HFF-Myc (cell line): Measurements from ENCODE around the gene CYP19A1.

Experiments
- DNase-seq: peaks from one replicate; pipeline ENCODE4 v3.0.0-alpha.2; 2011; ENCODE audit warnings: low read depth; ENCODE audit errors: extremely low read depth
- H3K4me3 ChIP-seq: replicated peaks from 2 replicates; pipeline ENCODE4 v1.5.1; 2011; ENCODE audit warnings: low read depth, mild to moderate bottlenecking, control low read depth, low read length
- TF ChIP-seq, protein P1 (sequence below): IDR thresholded peaks from 2 replicates; pipeline ENCODE4 v1.5.1; 2012; ENCODE audit warnings: mild to moderate bottlenecking, low read depth, low read length, control low read depth; ENCODE audit errors: missing control alignments

CYP19A1 gene

DNA sequence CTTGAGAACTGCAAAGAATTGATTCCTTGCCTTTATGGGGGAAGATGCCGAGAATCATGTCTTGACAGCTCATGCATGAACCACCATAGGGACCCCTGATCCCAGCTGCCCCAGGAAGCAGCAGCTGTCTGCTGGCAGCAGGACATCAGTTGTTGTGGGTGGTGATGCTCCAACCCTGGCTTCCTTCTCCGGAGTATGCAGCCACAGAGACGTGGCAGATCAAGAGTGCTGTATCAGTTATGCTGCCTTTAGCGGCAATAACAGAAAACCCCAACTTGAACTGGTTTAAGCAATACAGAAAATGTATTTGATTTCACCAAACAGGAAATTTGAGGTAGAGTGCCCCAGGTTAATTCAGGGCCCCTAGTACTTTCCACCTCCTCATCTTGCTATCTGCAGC, 151.5 kb downstream of the CYP19A1 start:
- TF ChIP-seq, protein P1, sequence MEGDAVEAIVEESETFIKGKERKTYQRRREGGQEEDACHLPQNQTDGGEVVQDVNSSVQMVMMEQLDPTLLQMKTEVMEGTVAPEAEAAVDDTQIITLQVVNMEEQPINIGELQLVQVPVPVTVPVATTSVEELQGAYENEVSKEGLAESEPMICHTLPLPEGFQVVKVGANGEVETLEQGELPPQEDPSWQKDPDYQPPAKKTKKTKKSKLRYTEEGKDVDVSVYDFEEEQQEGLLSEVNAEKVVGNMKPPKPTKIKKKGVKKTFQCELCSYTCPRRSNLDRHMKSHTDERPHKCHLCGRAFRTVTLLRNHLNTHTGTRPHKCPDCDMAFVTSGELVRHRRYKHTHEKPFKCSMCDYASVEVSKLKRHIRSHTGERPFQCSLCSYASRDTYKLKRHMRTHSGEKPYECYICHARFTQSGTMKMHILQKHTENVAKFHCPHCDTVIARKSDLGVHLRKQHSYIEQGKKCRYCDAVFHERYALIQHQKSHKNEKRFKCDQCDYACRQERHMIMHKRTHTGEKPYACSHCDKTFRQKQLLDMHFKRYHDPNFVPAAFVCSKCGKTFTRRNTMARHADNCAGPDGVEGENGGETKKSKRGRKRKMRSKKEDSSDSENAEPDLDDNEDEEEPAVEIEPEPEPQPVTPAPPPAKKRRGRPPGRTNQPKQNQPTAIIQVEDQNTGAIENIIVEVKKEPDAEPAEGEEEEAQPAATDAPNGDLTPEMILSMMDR, result no peak
- DNase-seq, result no peak
- H3K4me3 ChIP-seq, result no peak overlapping the region

DNA sequence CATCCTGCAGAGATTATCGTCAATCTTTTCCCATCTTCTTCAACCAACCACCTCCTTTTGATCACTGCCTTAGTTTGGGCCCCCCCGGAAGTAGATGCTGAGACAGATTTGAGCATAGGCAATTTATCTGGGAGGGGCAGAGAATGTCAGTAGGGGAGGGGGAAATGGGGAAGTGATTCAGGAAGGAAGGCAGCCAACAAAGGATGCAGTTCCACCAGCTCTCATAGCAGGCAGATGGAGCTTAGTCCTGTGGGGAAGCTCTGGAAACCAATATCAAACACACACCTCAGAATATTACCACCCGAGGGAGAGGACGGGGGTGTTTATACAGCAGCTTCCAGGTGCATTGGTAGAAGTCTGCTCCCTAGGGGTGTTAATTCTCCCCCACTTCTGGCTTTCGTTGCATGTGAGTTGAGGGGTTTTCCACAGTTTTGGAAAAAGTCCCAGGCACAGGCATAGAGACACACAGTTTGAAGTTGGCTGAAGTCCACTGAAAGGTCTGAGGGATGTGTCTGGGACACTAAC, 152.2 kb downstream of the CYP19A1 start:
- H3K4me3 ChIP-seq, result no peak overlapping the region
- TF ChIP-seq, protein P1, result no peak
- no peak for DNase-seq

DNA sequence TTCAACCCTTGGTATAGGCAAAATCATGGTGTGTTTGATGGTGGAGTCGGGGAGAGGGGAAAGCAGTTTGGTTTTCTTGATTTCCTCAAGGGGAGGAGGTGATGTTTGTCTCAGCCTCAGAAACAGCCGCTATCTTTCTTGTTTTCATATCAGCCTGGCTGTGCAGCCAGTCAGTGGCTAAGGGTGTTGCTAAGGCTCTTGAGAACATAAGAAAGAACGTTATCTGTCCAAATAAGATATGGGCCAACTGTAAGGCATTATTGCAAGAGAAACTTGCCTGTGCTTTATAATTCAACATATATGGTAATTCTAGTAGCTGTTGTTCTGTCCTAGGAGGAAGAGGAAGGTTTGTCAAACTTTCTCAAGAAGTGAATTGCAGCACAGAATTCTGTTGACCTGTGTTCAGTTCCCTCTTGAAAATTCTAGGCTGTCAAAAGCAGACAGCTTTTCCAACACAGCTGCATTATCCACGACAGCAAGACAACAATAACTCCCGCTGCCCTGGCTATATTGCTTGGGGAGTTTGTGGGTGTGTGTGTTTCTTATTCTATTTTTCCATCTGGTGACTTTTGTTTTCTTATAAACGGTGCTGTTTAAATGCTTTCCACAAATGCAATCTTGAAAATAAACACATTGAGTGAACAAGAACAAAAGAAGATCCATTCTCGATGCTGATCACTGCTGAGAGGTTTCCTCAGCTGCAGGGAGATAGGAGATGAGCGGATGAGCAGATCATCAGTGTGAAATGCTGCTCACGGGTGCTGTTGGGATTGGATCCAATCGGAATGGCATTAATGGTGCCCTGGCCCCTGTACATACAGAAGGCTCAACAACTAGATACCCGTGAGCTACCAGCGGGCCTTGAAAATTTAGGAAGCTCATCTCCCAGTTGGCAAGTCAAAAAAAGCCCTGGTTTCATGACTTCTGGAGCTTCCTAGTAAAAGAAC, 152.9 kb downstream of the CYP19A1 start:
- TF ChIP-seq, protein P1, result no peak
- no peak overlapping the region for H3K4me3 ChIP-seq
- DNase-seq, result no peak

DNA sequence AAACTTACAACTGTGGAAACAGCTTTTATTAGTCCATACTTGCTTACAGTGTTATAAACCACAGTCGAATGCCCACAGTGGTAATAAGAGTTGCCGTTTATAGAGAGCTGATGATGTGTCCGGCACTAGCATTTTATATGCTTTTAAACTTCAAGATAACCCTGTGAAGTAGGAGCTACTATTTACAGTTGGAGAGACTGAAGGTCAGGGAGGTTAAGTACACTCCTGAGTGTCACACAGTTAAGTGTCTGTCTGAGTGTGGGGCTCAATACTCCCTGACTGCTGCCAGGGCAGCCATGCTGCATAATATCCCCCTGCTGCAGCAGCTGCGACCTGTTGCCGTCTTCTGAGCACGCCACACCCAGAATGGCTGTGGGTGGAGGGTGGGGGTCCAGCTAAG, 153.8 kb downstream of the CYP19A1 start:
- no peak overlapping the region for H3K4me3 ChIP-seq
- no peak for DNase-seq
- TF ChIP-seq, protein P1, result no peak

DNA sequence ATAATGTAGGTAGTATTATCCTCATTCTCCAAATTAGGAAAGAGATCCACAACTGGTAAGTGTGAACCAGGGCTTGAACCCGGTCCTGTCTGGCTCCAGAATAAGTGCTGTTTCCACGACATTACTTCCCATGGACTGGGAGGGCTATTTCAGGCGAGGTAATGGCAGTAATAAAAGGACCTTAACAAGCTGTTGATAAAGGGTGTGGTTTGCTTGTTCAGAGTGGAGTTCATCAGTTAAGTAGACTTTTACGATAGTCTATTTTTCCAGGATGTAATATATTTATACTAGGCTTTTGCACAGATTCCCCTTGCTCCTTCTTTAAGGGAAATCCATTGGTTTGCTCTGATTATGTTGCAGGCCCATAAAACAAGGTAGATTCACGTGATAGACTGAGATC, 155.3 kb downstream of the CYP19A1 start:
- no peak for DNase-seq
- no peak overlapping the region for H3K4me3 ChIP-seq
- TF ChIP-seq, protein P1, result no peak

DNA sequence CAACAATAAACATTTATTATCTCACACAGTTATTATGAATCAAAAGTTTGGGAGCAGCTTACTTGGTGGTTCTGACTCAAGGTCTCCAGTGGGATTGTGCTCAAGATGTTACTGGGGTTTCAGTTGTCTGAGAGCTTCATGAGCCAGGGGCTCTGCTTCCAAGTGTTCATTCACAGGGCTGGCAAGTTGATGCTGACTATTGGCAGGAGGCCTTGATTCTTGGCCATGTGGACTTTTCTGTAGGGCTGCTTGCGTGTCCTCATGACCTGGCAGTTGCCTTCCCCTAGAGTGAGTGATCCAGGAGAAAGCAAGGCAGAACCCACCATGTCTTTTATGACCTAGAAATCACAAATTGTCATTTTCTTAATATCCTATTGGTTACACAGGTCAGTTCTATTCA, 156.5 kb downstream of the CYP19A1 start:
- TF ChIP-seq, protein P1, result no peak
- H3K4me3 ChIP-seq, result no peak overlapping the region
- no peak for DNase-seq
